GM19468 (cell line): ENCODE results near the gene KSR1.

ENCODE experiments used
- ATAC-seq: cut with Tn5 transposase; IDR thresholded peaks from one replicate; pipeline ENCODE4 v1.9.1; 2021; ENCODE audit warnings: mild to moderate bottlenecking, moderate library complexity, moderate number of reproducible peaks; ENCODE audit not compliant: unreplicated experiment; ENCODE audit errors: extremely low read depth

KSR1 gene

GRCh38 chr17:27560668-27561067 is 104.4 kb downstream of the KSR1 start:
- no peak for ATAC-seq

GRCh38 chr17:27562777-27563455 is 106.7 kb downstream of the KSR1 start:
- ATAC-seq = no peak

GRCh38 chr17:27563532-27563931 is 107.3 kb downstream of the KSR1 start:
- no peak for ATAC-seq

GRCh38 chr17:27564463-27564862 is 108.2 kb downstream of the KSR1 start:
- no peak for ATAC-seq

- no peak for ATAC-seq
Observed at GRCh38 chr17:27565874-27566670, 109.8 kb downstream of the KSR1 start.

- no peak for ATAC-seq
Observed at GRCh38 chr17:27566671-27567562, 110.7 kb downstream of the KSR1 start.

- ATAC-seq = no peak
Observed at GRCh38 chr17:27567563-27567859, 111.3 kb downstream of the KSR1 start.

- ATAC-seq = no peak
Observed at GRCh38 chr17:27568216-27568615, 112.0 kb downstream of the KSR1 start.

GRCh38 chr17:27568811-27569210 is 112.6 kb downstream of the KSR1 start:
- ATAC-seq = no peak

- ATAC-seq = no peak
Observed at GRCh38 chr17:27569257-27569722, 113.0 kb downstream of the KSR1 start.

- ATAC-seq = no peak
Observed at GRCh38 chr17:27569884-27570577, 113.8 kb downstream of the KSR1 start.

- ATAC-seq = no peak
Observed at GRCh38 chr17:27570578-27570914, 114.3 kb downstream of the KSR1 start.

- ATAC-seq = no peak
Observed at GRCh38 chr17:27571563-27572352, 115.5 kb downstream of the KSR1 start.

GRCh38 chr17:27572665-27573064 is 116.4 kb downstream of the KSR1 start:
- no peak for ATAC-seq

- no peak for ATAC-seq
Observed at GRCh38 chr17:27573548-27573947, 117.3 kb downstream of the KSR1 start.

GRCh38 chr17:27573971-27574525 is 117.8 kb downstream of the KSR1 start:
- no peak for ATAC-seq

GRCh38 chr17:27575096-27575911 is 119.1 kb downstream of the KSR1 start:
- no peak for ATAC-seq

- no peak for ATAC-seq
Observed at GRCh38 chr17:27575912-27576252, 119.6 kb downstream of the KSR1 start.
